Omental fat pad (tissue), 4 donors: ENCODE results near the gene ATP8A2. TPM values are rescaled to one million over a fixed set of nuclear protein-coding genes. Genes with fewer than 3 reads are reported as not detected.

Experiments
- ATAC-seq: fragments of 150-250 bp; one replicate; pipeline ENCODE4 v1.9.1; 2016; ENCODE audit warnings: mild to moderate bottlenecking, moderate library complexity; ENCODE audit not compliant: low FRiP score
- DNase-seq: peaks from one replicate; pipeline ENCODE4 v3.0.0-alpha.2; 2019; ENCODE audit warnings: low spot score
- total RNA-seq, 4 donors: library from RNA; depleted of rRNA; stranded (reverse); fragments of >200 nt; gene quantifications; one replicate each; pipeline ENCODE4 v1.1.0, GENCODE V29; 2016
- TF ChIP-seq, protein P1 (sequence below), 3 donors: fragments of 450-650 bp; IDR thresholded peaks; one replicate each; pipeline ENCODE4 v1.5.1; 2016 to 2017; ENCODE audit warnings: antibody characterized with exemption in 3 of 3, mild to moderate bottlenecking in 3 of 3, moderate library complexity in 2 of 3

The ATP8A2 gene
- total RNA-seq, 4 donors from 2014 or later = 0.16 to 0.19 TPM; not detected in 2

- DNase-seq = no peak
- ATAC-seq = no peak
- TF ChIP-seq, protein P1, sequence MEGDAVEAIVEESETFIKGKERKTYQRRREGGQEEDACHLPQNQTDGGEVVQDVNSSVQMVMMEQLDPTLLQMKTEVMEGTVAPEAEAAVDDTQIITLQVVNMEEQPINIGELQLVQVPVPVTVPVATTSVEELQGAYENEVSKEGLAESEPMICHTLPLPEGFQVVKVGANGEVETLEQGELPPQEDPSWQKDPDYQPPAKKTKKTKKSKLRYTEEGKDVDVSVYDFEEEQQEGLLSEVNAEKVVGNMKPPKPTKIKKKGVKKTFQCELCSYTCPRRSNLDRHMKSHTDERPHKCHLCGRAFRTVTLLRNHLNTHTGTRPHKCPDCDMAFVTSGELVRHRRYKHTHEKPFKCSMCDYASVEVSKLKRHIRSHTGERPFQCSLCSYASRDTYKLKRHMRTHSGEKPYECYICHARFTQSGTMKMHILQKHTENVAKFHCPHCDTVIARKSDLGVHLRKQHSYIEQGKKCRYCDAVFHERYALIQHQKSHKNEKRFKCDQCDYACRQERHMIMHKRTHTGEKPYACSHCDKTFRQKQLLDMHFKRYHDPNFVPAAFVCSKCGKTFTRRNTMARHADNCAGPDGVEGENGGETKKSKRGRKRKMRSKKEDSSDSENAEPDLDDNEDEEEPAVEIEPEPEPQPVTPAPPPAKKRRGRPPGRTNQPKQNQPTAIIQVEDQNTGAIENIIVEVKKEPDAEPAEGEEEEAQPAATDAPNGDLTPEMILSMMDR (IDR thresholded peaks at IDR 0.05) = no peak
Observed at GRCh38 chr13:25682276-25682675, 310.5 kb downstream of the ATP8A2 start.

DNA sequence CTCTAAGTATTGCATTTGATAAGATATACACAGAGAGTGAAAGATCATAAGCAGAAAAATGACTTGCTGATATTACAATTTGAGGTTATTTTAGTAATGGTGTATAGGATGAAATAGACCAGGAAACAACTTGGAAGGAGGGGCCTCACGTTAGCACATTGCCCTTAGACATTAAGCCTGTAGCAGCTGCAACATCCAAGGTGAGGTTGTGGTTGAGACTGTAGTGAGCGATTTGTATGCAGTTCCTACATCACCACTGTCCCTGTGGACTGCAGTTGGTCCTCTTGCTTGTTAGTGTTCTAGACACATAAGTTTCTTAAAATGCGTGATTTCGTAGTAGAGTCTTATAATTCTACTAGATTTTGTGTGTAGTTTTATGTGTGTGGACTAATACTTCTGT lies 311.3 kb downstream of the ATP8A2 start:
- no peak for DNase-seq
- TF ChIP-seq, protein P1 (IDR thresholded peaks at IDR 0.05) = no peak
- no peak for ATAC-seq

GRCh38 chr13:25683662-25684370 lies 312.0 kb downstream of the ATP8A2 start:
- ATAC-seq (no peak), DNase-seq (no peak)
- TF ChIP-seq, protein P1 (IDR thresholded peaks at IDR 0.05) = no peak

- TF ChIP-seq, protein P1 (IDR thresholded peaks at IDR 0.05) = no peak
- DNase-seq (no peak), ATAC-seq (no peak)
Observed at GRCh38 chr13:25684491-25684890, 312.7 kb downstream of the ATP8A2 start.

- TF ChIP-seq, protein P1 (IDR thresholded peaks at IDR 0.05) = no peak
- DNase-seq (no peak), ATAC-seq (no peak)
Observed at GRCh38 chr13:25686831-25687470, 315.2 kb downstream of the ATP8A2 start.

- TF ChIP-seq, protein P1 (IDR thresholded peaks at IDR 0.05) = no peak
- DNase-seq = no peak
- no peak for ATAC-seq
Observed at GRCh38 chr13:25687471-25688225, 315.9 kb downstream of the ATP8A2 start.
